Parathyroid adenoma (tissue), 2 donors: ENCODE results near the gene HOXA9.

Experiments used
- H2AFZ ChIP-seq: fragments of 300-600 bp; sonication (generic); one replicate; pipeline ENCODE4 v1.7.0; 2017; ENCODE audit warnings: antibody characterized with exemption, mild to moderate bottlenecking
- H3K27ac ChIP-seq: fragments of 300-600 bp; sonication (generic); one replicate; pipeline ENCODE4 v1.7.0; 2017
- H3K27me3 ChIP-seq: fragments of 300-600 bp; sonication (generic); one replicate; pipeline ENCODE4 v1.7.0; 2017; ENCODE audit warnings: low read length; ENCODE audit not compliant: control insufficient read depth, insufficient read depth
- H3K36me3 ChIP-seq: fragments of 300-600 bp; sonication (generic); one replicate; pipeline ENCODE4 v1.7.0; 2017; ENCODE audit warnings: low read length; ENCODE audit not compliant: control insufficient read depth, insufficient read depth
- H3K4me1 ChIP-seq: fragments of 300-600 bp; sonication (generic); one replicate; pipeline ENCODE4 v1.7.0; 2017; ENCODE audit warnings: control low read depth
- H3K4me2 ChIP-seq: fragments of 300-600 bp; sonication (generic); one replicate; pipeline ENCODE4 v1.7.0; 2017; ENCODE audit warnings: low read length
- H3K4me3 ChIP-seq: fragments of 300-600 bp; sonication (generic); one replicate; pipeline ENCODE4 v1.7.0; 2017; ENCODE audit warnings: low read depth, low read length
- H3K79me2 ChIP-seq: fragments of 300-600 bp; sonication (generic); one replicate; pipeline ENCODE4 v1.7.0; 2017; ENCODE audit warnings: control low read depth
- H3K9ac ChIP-seq: fragments of 300-600 bp; sonication (generic); one replicate; pipeline ENCODE4 v1.7.0; 2017; ENCODE audit warnings: mild to moderate bottlenecking
- H3K9me3 ChIP-seq: fragments of 300-600 bp; sonication (generic); one replicate; pipeline ENCODE4 v1.7.0; 2017; ENCODE audit warnings: low read length; ENCODE audit not compliant: control insufficient read depth
- TF ChIP-seq, protein P1 (sequence below): fragments of 300-600 bp; sonication (generic); IDR thresholded peaks from one replicate; pipeline ENCODE4 v1.7.0; 2017; ENCODE audit warnings: antibody characterized with exemption, mild to moderate bottlenecking
- donor health status: primary hyperparathyroidism.

Gene HOXA9

DNA sequence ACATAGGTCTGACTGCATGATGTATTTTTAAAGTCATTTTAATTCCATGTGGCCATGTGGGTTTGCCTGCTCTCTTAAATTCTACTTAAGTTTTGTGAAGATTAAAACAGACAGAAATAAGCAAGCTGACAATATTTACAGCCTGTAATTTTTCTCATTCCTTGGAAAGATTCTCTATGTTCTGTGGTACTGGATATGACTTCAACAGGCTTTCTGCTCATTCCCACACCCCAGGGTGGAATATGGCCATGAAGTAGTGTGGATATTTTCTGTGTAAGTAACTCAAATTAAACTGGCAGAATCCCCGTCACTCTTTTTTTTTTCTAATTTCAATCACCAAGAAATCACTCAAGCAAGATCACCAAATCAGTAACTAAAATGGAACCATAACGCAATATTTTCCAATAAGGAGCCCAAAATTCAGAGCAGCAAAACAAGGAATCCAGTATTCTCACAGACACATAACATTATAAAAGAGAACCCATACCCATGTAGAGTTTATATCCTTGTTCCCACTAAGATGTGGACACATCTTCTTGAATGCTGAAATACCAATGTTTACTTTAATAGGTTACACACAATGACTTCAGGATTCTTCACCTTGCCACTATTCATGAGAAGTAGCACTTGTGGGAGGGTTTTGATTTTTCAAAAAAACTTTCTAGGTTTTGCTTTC, 27.6 kb downstream of the HOXA9 start:
- H3K4me1 ChIP-seq: no peaks in the 10 kb centered on the region
- H3K27ac ChIP-seq: no peak overlapping the region
- H2AFZ ChIP-seq: no peak overlapping the region
- H3K4me3 ChIP-seq: no peak overlapping the region
- H3K9me3 ChIP-seq: no peaks in the 10 kb centered on the region
- H3K79me2 ChIP-seq: no peaks in the 10 kb centered on the region
- no peak overlapping the region for H3K9ac ChIP-seq
- H3K27me3 ChIP-seq: no peaks in the 10 kb centered on the region
- no peak overlapping the region for H3K4me2 ChIP-seq
- H3K36me3 ChIP-seq: no peaks in the 10 kb centered on the region
- TF ChIP-seq, protein P1, sequence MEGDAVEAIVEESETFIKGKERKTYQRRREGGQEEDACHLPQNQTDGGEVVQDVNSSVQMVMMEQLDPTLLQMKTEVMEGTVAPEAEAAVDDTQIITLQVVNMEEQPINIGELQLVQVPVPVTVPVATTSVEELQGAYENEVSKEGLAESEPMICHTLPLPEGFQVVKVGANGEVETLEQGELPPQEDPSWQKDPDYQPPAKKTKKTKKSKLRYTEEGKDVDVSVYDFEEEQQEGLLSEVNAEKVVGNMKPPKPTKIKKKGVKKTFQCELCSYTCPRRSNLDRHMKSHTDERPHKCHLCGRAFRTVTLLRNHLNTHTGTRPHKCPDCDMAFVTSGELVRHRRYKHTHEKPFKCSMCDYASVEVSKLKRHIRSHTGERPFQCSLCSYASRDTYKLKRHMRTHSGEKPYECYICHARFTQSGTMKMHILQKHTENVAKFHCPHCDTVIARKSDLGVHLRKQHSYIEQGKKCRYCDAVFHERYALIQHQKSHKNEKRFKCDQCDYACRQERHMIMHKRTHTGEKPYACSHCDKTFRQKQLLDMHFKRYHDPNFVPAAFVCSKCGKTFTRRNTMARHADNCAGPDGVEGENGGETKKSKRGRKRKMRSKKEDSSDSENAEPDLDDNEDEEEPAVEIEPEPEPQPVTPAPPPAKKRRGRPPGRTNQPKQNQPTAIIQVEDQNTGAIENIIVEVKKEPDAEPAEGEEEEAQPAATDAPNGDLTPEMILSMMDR: no peak

DNA sequence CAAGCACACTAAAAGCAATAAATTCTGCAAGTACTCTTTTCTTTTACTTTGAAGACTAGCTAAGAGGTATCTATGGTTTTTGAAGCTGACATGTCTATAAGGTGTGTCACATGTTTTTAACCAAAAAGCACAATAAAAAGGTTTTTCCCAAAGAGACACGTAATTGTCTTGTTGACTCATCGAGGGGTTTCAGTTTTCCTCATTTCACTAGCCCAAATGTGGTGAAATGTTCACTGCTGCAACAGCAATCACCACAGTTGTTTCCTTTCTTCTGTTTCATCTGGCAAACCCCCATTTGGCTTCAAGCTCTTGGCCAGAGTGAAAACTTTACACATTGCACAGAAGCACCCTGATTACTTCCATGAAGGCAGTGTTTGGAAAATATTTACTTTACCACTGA, 30.9 kb downstream of the HOXA9 start:
- Histone ChIP-seq H3K4me1 (no peaks in the 10 kb centered on the region), H3K9ac (no peak overlapping the region), H2AFZ (no peak overlapping the region), H3K4me3 (no peak overlapping the region), H3K27me3 (no peaks in the 10 kb centered on the region), H3K36me3 (no peaks in the 10 kb centered on the region), H3K79me2 (no peaks in the 10 kb centered on the region), H3K27ac (no peak overlapping the region), H3K4me2 (no peak overlapping the region), H3K9me3 (no peaks in the 10 kb centered on the region)
- TF ChIP-seq, protein P1: no peak

DNA sequence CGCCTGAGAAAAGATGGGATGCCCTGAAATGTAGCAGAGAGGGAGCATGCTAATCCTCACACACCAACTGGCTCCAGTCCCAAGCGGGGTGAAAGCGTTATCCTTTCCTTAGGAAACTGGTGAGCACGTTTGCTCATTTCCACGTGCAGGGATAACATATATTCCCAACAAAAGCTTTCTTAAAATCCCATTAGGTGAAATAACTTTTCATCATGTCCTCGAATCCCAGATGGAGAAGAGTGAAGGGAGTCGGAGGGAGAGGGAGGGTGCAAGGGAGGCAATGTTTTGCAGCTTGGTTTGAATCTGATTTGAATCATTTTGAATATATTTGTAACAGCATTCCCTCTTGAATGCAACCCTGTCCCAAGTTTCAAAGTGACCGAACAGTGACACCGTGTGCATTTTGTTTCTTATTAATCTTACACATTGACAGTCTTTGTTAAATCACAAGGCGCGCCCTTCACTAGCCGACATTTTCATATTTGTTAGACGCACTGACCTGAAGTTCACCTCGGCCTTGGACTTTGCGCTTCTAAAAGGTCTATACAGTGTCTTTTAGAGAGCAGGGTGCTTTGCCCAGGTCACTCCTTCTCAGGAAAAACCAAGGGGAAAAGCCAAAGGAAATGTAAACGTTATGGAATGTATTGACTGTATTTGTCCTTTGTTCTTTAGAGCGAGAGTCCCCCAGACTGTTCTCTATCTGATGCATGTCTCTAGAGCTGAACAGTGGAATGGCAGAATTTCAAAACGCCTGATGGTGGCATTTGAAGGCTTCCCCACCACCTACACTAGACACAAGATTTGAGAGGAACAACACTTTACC, 31.7 kb downstream of the HOXA9 start:
- Histone ChIP-seq H3K9me3 (no peaks in the 10 kb centered on the region), H3K79me2 (no peaks in the 10 kb centered on the region), H3K4me2 (no peak overlapping the region), H3K4me1 (no peaks in the 10 kb centered on the region), H3K36me3 (no peaks in the 10 kb centered on the region), H3K27me3 (no peaks in the 10 kb centered on the region), H3K9ac (no peak overlapping the region), H3K4me3 (no peak overlapping the region), H3K27ac (no peak overlapping the region), H2AFZ (no peak overlapping the region)
- TF ChIP-seq, protein P1: no peak

DNA sequence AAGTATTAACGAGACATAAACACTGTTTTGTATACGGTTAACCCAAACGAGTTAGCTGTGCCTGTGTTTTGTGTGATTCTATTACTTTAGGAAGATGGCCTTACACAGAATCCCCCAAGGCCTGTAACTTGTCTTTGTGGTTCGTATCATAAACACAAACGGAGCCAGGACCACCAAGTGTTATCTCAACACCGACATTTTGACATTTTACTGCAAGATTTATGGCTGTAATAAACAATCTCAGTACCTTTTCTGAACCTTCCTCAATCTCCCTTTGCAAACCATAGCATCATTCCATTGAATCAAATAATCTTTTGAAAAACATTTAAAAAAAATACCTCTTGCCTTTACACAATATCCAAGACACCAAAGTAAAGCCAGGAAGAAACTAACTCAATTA, 32.4 kb downstream of the HOXA9 start:
- H3K4me3 ChIP-seq: no peak overlapping the region
- H3K79me2 ChIP-seq: no peaks in the 10 kb centered on the region
- no peaks in the 10 kb centered on the region for H3K9me3 ChIP-seq
- H3K4me2 ChIP-seq: no peak overlapping the region
- no peaks in the 10 kb centered on the region for H3K27me3 ChIP-seq
- TF ChIP-seq, protein P1: no peak
- H2AFZ ChIP-seq: no peak overlapping the region
- no peaks in the 10 kb centered on the region for H3K36me3 ChIP-seq
- H3K4me1 ChIP-seq: no peaks in the 10 kb centered on the region
- H3K27ac ChIP-seq: no peak overlapping the region
- no peak overlapping the region for H3K9ac ChIP-seq
